Right atrium auricular region (tissue), 2 donors: ENCODE measurements around the gene SETMAR. TPM values are rescaled to one million over a fixed set of nuclear protein-coding genes. Genes with fewer than 3 reads are reported as not detected.

Experiments
- DNase-seq: peaks from one replicate; pipeline ENCODE4 v3.0.0-alpha.2; 2019; ENCODE audit warnings: low spot score
- H3K27ac ChIP-seq, 2 donors: fragments of 200-600 bp; sonication (generic); 1 replicate in 1 of 2; 2 replicates in 1 of 2; pipeline ENCODE4 v1.5.1; 2016 to 2019
- H3K27me3 ChIP-seq, 2 donors: fragments of 200-600 bp; sonication (generic); one replicate each; pipeline versions ENCODE4 v1.5.1 to v1.6.0; 2017 to 2019
- H3K36me3 ChIP-seq: fragments of 200-600 bp; sonication (generic); one replicate; pipeline ENCODE4 v1.5.1; 2016
- H3K4me1 ChIP-seq, 2 donors: fragments of 200-600 bp; sonication (generic); one replicate each; pipeline versions ENCODE4 v1.5.1 to v1.6.0; 2017 to 2019
- H3K4me3 ChIP-seq, 2 donors: fragments of 200-600 bp; sonication (generic); 1 replicate in 1 of 2; 2 replicates in 1 of 2; pipeline ENCODE4 v1.5.1; 2017 to 2019; ENCODE audit warnings: mild to moderate bottlenecking in 1 of 2, moderate library complexity in 1 of 2
- H3K9me3 ChIP-seq, 2 donors: fragments of 200-600 bp; sonication (generic); one replicate each; pipeline ENCODE4 v1.5.1; 2019
- CTCF ChIP-seq, 2 donors: fragments of 200-600 bp; sonication (generic); IDR thresholded peaks; one replicate each; pipeline ENCODE4 v1.5.1; 2019; ENCODE audit warnings: antibody characterized with exemption in 2 of 2
- total RNA-seq, 2 donors: library from RNA; depleted of rRNA; stranded (reverse); fragments of >200 nt; gene quantifications; one replicate each; pipeline ENCODE4 v1.1.0, GENCODE V29; 2016

The SETMAR gene
- total RNA-seq, 2 donors from 2014 or later = 13.5 to 18.5 TPM

- no peaks in the 10 kb centered on the region for H3K27me3 ChIP-seq
- H3K4me1 ChIP-seq = no peaks in the 10 kb centered on the region
- H3K36me3 ChIP-seq = no peaks in the 10 kb centered on the region
- no peak for DNase-seq
- no peak overlapping the region for H3K27ac ChIP-seq
- no peak overlapping the region for H3K4me3 ChIP-seq
- H3K9me3 ChIP-seq = no peaks in the 10 kb centered on the region
- no peak for TF ChIP-seq CTCF (IDR thresholded peaks at IDR 0.05)
Observed at GRCh38 chr3:4279516-4280105, 23.6 kb upstream of the SETMAR start.

DNA sequence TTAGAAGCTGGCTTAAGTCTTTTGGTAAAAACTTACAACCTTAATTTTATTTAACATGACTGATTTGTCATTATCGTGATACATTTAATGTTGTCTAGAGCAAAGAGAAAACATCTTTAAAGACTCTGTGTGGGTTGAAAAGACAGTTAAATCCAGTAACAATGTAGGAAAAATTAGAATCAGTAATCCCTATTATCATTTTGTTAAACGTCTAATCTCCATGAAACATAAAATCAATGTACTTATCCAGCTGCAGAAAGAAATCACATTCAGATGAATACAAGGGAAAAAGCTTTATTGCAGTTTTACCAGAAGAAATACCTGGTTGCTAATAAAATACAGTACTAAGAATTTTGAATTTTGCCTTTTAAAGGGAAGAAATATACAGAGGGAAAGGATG is 21.2 kb upstream of the SETMAR start:
- Histone ChIP-seq H3K27me3 (no peaks in the 10 kb centered on the region), H3K27ac (no peak overlapping the region), H3K4me3 (no peak overlapping the region), H3K36me3 (no peaks in the 10 kb centered on the region), H3K4me1 (no peaks in the 10 kb centered on the region), H3K9me3 (no peaks in the 10 kb centered on the region)
- DNase-seq = no peak
- no peak for TF ChIP-seq CTCF (IDR thresholded peaks at IDR 0.05)

GRCh38 chr3:4284865-4285264 is 18.3 kb upstream of the SETMAR start:
- Histone ChIP-seq H3K36me3 (no peaks in the 10 kb centered on the region), H3K27ac (no peak overlapping the region), H3K9me3 (no peaks in the 10 kb centered on the region), H3K4me3 (no peak overlapping the region), H3K27me3 (no peaks in the 10 kb centered on the region), H3K4me1 (no peaks in the 10 kb centered on the region)
- DNase-seq = no peak
- no peak for TF ChIP-seq CTCF (IDR thresholded peaks at IDR 0.05)

GRCh38 chr3:4289044-4289443 is 14.1 kb upstream of the SETMAR start:
- no peaks in the 10 kb centered on the region for H3K4me1 ChIP-seq
- H3K36me3 ChIP-seq = no peaks in the 10 kb centered on the region
- TF ChIP-seq CTCF (IDR thresholded peaks at IDR 0.05) = no peak
- DNase-seq = no peak
- no peaks in the 10 kb centered on the region for H3K27me3 ChIP-seq
- H3K4me3 ChIP-seq = no peak overlapping the region
- no peaks in the 10 kb centered on the region for H3K9me3 ChIP-seq
- H3K27ac ChIP-seq = no peak overlapping the region

DNA sequence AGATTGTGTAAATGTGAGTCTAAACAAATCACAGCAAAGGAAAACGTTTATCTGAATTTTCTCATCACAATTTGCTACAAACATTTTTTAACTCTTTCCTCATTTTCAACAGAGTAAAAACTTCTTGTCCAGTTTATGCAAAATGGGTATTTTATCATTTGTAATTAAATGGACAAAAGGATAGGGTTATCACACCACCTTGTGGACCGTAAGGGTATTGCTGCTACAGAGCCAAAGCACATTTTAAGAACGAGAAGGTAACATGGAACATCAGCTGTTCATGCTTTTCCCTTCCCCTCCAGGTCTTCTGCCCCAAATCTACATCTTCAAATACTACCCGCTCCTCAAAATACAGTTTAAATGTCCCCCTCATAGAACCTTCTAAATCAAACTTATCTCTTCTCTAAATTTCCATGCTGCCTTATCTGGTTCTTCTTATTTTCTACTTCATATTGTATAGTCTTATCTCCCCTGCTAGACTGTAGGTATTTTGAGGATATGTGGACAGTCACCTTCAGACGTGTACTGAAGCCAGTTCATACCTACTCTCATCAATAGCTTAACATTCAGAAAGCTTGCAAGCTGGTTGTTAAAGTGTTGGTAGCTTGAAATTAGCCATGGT is 12.8 kb upstream of the SETMAR start:
- no peak overlapping the region for H3K4me3 ChIP-seq
- peak; percentile 84 to 95 for TF ChIP-seq CTCF (IDR thresholded peaks at IDR 0.05)
- no peaks in the 10 kb centered on the region for H3K9me3 ChIP-seq

DNA sequence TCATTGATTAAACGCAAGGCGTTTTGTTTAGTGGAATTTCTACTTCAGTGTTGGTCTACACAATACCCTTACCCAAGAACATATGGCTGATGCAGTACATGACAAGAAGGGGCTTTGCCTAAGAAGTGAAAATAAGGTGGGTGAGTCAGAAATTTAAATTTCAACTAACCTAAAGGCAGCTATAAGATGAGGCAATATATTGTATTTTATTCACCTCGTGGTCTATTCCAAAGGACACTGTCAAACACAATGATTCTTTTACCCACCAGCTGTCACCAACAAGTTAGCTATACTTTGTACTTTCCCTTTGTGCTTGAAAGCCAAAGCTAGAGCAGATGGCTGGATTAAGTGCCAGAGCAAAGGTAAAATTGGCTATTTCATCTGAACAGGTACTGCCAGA is 10.9 kb upstream of the SETMAR start:
- no peak overlapping the region for H3K4me3 ChIP-seq
- H3K27me3 ChIP-seq = no peaks in the 10 kb centered on the region
- no peak overlapping the region for H3K27ac ChIP-seq
- H3K9me3 ChIP-seq = no peaks in the 10 kb centered on the region
- no peak for TF ChIP-seq CTCF (IDR thresholded peaks at IDR 0.05)
- H3K4me1 ChIP-seq = no peaks in the 10 kb centered on the region
- H3K36me3 ChIP-seq = no peaks in the 10 kb centered on the region
- DNase-seq = no peak

More for the DNA sequence above, 12.8 kb upstream of the SETMAR start:
- DNase-seq = no peak
- Histone ChIP-seq H3K4me1 (no peaks in the 10 kb centered on the region), H3K36me3 (no peaks in the 10 kb centered on the region), H3K27ac (no peak overlapping the region), H3K27me3 (no peaks in the 10 kb centered on the region)
